Prostate gland (tissue), 2 donors: Measurements from ENCODE around the gene CREB3L1.

Source experiments
- POLR2A ChIP-seq: fragments of 450-650 bp; IDR thresholded peaks from one replicate; pipeline ENCODE4 v1.6.1; 2016; ENCODE audit warnings: antibody characterized with exemption, mild to moderate bottlenecking
- POLR2AphosphoS5 ChIP-seq: sonication (generic); formaldehyde crosslinking; IDR thresholded peaks from one replicate; pipeline ENCODE4 v1.6.1; 2017; ENCODE audit warnings: antibody characterized with exemption
- TF ChIP-seq, protein P1 (sequence below), 4 experiments: fragments of 200-600 bp in 2 of 4; fragments of 450-650 bp in 2 of 4; sonication (generic) in 2 of 4; IDR thresholded peaks; 1 replicate in 3 of 4; 2 replicates in 1 of 4; pipeline ENCODE4 v1.5.1; 2016 to 2019; ENCODE audit warnings: antibody characterized with exemption in 4 of 4, mild to moderate bottlenecking in 2 of 4, moderate library complexity in 2 of 4

DNA sequence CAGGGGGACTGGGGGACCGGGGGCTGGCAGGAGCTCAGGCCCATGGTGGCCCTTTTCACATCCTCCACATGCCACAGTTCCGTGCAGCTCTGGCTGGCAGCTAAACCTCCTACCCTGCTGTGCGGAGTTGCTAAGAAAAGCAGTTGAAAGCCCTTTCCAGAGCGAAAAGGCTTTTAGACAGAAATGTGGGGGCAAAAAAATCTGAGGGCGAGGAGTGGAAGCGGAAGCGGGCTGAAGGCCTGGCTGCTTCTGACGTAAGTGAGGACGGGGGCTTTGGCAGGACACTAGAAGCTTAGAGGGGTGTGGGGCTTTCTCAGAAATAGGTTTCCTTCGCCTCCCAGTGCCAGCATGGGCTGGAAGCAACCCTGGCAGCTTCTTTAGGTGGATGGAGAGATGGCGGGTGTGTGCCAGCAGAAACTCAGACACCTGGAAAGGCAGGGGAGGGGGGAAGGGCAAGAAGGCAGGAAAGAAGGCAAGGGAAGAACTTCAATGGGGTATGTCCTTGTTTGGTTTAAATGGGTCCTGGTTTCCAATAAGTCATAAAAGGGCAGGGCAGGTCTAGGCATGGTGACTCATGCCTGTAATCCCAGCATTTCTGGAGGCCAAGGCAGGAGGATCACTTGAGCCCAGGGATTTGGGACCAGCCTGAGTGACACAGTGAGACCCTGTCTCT lies 58.6 kb downstream of the CREB3L1 start:
- no peak for TF ChIP-seq POLR2A
- TF ChIP-seq, protein P1, sequence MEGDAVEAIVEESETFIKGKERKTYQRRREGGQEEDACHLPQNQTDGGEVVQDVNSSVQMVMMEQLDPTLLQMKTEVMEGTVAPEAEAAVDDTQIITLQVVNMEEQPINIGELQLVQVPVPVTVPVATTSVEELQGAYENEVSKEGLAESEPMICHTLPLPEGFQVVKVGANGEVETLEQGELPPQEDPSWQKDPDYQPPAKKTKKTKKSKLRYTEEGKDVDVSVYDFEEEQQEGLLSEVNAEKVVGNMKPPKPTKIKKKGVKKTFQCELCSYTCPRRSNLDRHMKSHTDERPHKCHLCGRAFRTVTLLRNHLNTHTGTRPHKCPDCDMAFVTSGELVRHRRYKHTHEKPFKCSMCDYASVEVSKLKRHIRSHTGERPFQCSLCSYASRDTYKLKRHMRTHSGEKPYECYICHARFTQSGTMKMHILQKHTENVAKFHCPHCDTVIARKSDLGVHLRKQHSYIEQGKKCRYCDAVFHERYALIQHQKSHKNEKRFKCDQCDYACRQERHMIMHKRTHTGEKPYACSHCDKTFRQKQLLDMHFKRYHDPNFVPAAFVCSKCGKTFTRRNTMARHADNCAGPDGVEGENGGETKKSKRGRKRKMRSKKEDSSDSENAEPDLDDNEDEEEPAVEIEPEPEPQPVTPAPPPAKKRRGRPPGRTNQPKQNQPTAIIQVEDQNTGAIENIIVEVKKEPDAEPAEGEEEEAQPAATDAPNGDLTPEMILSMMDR (IDR thresholded peaks at IDR 0.05), result no peak
- no peak for TF ChIP-seq POLR2AphosphoS5
